IMR-90 (cell line): ENCODE results near the gene TRIM44. TPM values are rescaled to one million over a fixed set of nuclear protein-coding genes. Genes with fewer than 3 reads are reported as not detected.

Experiments used
- ATAC-seq: fragments of 200-7000 bp; cut with Tn5 transposase; 2 replicates; pipeline ENCODE4 v1.9.1; 2020; ENCODE audit warnings: low read depth, mild to moderate bottlenecking, moderate library complexity
- BruUV-seq: library from RNA; stranded (reverse); fragments of 400-500 nt; replicated peaks from 2 replicates; lab custom pipeline; 2021; lab: Mats Ljungman, UMichigan
- CTCF ChIA-PET: fragments of 300-600 bp; formaldehyde crosslinking; extraction: SDS; loops from one replicate; lab custom pipeline; 2021; ENCODE audit warnings: antibody characterized with exemption; lab: Yijun Ruan, JAX
- POLR2A ChIA-PET: fragments of 300-600 bp; sonication (Branson Sonifier 250); formaldehyde crosslinking; loops from one replicate; lab custom pipeline; 2022; ENCODE audit warnings: antibody characterized with exemption; ENCODE audit not compliant: unreplicated experiment; lab: Charles Lee
- DNase-seq: peaks from one replicate; pipeline ENCODE4 v3.0.0; 2013
- H2AFZ ChIP-seq: replicated peaks from 2 replicates; pipeline ENCODE3; 2013; ENCODE audit warnings: low read length, mild to moderate bottlenecking; ENCODE audit not compliant: poor library complexity
- H2AK5ac ChIP-seq: 2 replicates; pipeline ENCODE4 v1.6.1; 2013; ENCODE audit warnings: low read depth, low read length, inconsistent platforms
- H2AK9ac ChIP-seq: replicated peaks from 2 replicates; pipeline ENCODE3; 2013; ENCODE audit warnings: mild to moderate bottlenecking, low read depth, low read length, moderate library complexity; ENCODE audit not compliant: poor library complexity
- H2BK120ac ChIP-seq: 2 replicates; pipeline ENCODE4 v1.6.1; 2013; ENCODE audit warnings: low read depth, low read length, inconsistent platforms
- H2BK15ac ChIP-seq: 3 replicates; pipeline ENCODE4 v1.6.1; 2013; ENCODE audit warnings: low read depth, low read length, inconsistent platforms
- H2BK20ac ChIP-seq: 2 replicates; pipeline ENCODE4 v1.6.1; 2013; ENCODE audit warnings: low read depth, mild to moderate bottlenecking, inconsistent platforms, low read length, moderate library complexity
- H2BK5ac ChIP-seq: 2 replicates; pipeline ENCODE4 v1.6.1; 2013; ENCODE audit warnings: mild to moderate bottlenecking, low read depth, low read length, inconsistent platforms; ENCODE audit not compliant: poor library complexity, severe bottlenecking
- H3K14ac ChIP-seq: replicated peaks from 2 replicates; pipeline ENCODE4 v1.6.1; 2013; ENCODE audit warnings: low read depth, low read length, inconsistent platforms
- H3K18ac ChIP-seq: 2 replicates; pipeline ENCODE4 v1.6.1; 2013; ENCODE audit warnings: low read depth, low read length, control low read depth
- H3K23ac ChIP-seq: 2 replicates; pipeline ENCODE4 v1.6.1; 2013; ENCODE audit warnings: low read depth, low read length, inconsistent platforms
- H3K27ac ChIP-seq: 2 replicates; pipeline ENCODE4 v1.5.1; 2013; ENCODE audit warnings: mild to moderate bottlenecking, control low read depth, low read length; ENCODE audit not compliant: insufficient read depth
- H3K27me3 ChIP-seq: 2 replicates; pipeline ENCODE4 v1.6.1; 2013; ENCODE audit warnings: low read length; ENCODE audit not compliant: control insufficient read depth, insufficient read depth
- H3K36me3 ChIP-seq: 2 replicates; pipeline ENCODE4 v1.6.1; 2013; ENCODE audit warnings: low read length, mixed read lengths; ENCODE audit not compliant: control insufficient read depth, insufficient read depth
- H3K4ac ChIP-seq: 2 replicates; pipeline ENCODE4 v1.6.1; 2013; ENCODE audit warnings: low read depth, low read length, inconsistent platforms
- H3K4me1 ChIP-seq: 2 replicates; pipeline ENCODE4 v1.6.1; 2013; ENCODE audit warnings: low read length, mixed read lengths; ENCODE audit not compliant: control insufficient read depth, insufficient read depth
- H3K4me2 ChIP-seq: 2 replicates; pipeline ENCODE4 v1.6.1; 2013; ENCODE audit warnings: low read depth, mild to moderate bottlenecking, control low read depth, low read length, moderate library complexity
- H3K4me3 ChIP-seq: 2 replicates; pipeline ENCODE4 v1.5.1; 2013; ENCODE audit warnings: low read depth, mild to moderate bottlenecking, control low read depth, low read length, moderate library complexity; ENCODE audit not compliant: insufficient read depth
- H3K56ac ChIP-seq: 2 replicates; pipeline ENCODE4 v1.6.1; 2013; ENCODE audit warnings: low read length, inconsistent platforms; ENCODE audit not compliant: insufficient read depth; ENCODE audit errors: extremely low read depth
- H3K79me1 ChIP-seq, 2 experiments: 2 replicates each; pipeline ENCODE4 v1.6.1; 2013; ENCODE audit warnings: low read length in 2 of 2, inconsistent platforms in 1 of 2, low read depth in 1 of 2
- H3K9ac ChIP-seq: 2 replicates; pipeline ENCODE4 v1.6.1; 2013; ENCODE audit warnings: low read depth, low read length, control low read depth
- H3K9me1 ChIP-seq: 2 replicates; pipeline ENCODE4 v1.6.1; 2013; ENCODE audit warnings: low read length, inconsistent platforms; ENCODE audit not compliant: insufficient read depth
- H3K9me3 ChIP-seq: 2 replicates; pipeline ENCODE4 v1.6.1; 2013; ENCODE audit warnings: low read length; ENCODE audit not compliant: control insufficient read depth, insufficient read depth
- H4K20me1 ChIP-seq: 2 replicates; pipeline ENCODE4 v1.6.1; 2013; ENCODE audit warnings: low read length, inconsistent platforms; ENCODE audit not compliant: insufficient read depth
- H4K5ac ChIP-seq: 2 replicates; pipeline ENCODE4 v1.6.1; 2013; ENCODE audit warnings: mild to moderate bottlenecking, low read depth, low read length, control low read depth
- H4K8ac ChIP-seq, 2 experiments: 2 replicates each; pipeline ENCODE4 v1.6.1; 2013; ENCODE audit warnings: low read depth in 2 of 2, low read length in 2 of 2, control low read depth in 1 of 2, inconsistent platforms in 1 of 2
- H4K91ac ChIP-seq: 2 replicates; pipeline ENCODE4 v1.6.1; 2013; ENCODE audit warnings: low read depth, low read length, inconsistent platforms; ENCODE audit not compliant: insufficient read depth
- BHLHE40 ChIP-seq: fragments of 150-350 bp; IDR thresholded peaks from 2 replicates; pipeline ENCODE4 v1.6.1; 2016; ENCODE audit warnings: mild to moderate bottlenecking, low read depth, low read length
- CEBPB ChIP-seq: IDR thresholded peaks from 2 replicates; pipeline ENCODE4 v1.6.1; 2012; ENCODE audit warnings: low read depth, low read length, improper control_type of control experiment
- CHD1 ChIP-seq: IDR thresholded peaks from 2 replicates; pipeline ENCODE4 v1.6.1; 2012; ENCODE audit warnings: low read depth, low read length, improper control_type of control experiment
- CTCF ChIP-seq: conservative IDR thresholded peaks from 2 replicates; pipeline ENCODE4 v1.5.1; 2012; ENCODE audit warnings: mild to moderate bottlenecking, low read depth, low read length, improper control_type of control experiment
- ELK1 ChIP-seq: fragments of 150-350 bp; IDR thresholded peaks from 2 replicates; pipeline ENCODE4 v1.6.1; 2016; ENCODE audit warnings: low read depth, mild to moderate bottlenecking, low read length, moderate library complexity, borderline replicate concordance
- FOS ChIP-seq: fragments of 150-350 bp; IDR thresholded peaks from 2 replicates; pipeline ENCODE4 v1.6.1; 2016; ENCODE audit warnings: low read depth, low read length
- MAZ ChIP-seq: IDR thresholded peaks from 2 replicates; pipeline ENCODE4 v1.6.1; 2012; ENCODE audit warnings: low read depth, mild to moderate bottlenecking, low read length, improper control_type of control experiment, moderate library complexity, borderline replicate concordance
- NFE2L2 ChIP-seq: fragments of 150-350 bp; IDR thresholded peaks from 2 replicates; pipeline ENCODE4 v1.6.1; 2016; ENCODE audit warnings: low read depth, mild to moderate bottlenecking, low read length
- POLR2A ChIP-seq: IDR thresholded peaks from 2 replicates; pipeline ENCODE4 v1.6.1; 2012; ENCODE audit warnings: mild to moderate bottlenecking, low read depth, low read length
- RAD21 ChIP-seq: IDR thresholded peaks from 2 replicates; pipeline ENCODE4 v1.6.1; 2012; ENCODE audit warnings: low read length, improper control_type of control experiment
- RFX5 ChIP-seq: IDR thresholded peaks from 2 replicates; pipeline ENCODE4 v1.8.0; 2012; ENCODE audit warnings: low read depth, mild to moderate bottlenecking, low read length, moderate library complexity
- WGBS, 2 experiments: methylation state at CpG; one replicate each; pipeline versions ENCODE4 v1.1.5 to v1.1.7; 2013; ENCODE audit warnings: missing lambda C conversion rate in 2 of 2; ENCODE audit not compliant: insufficient read length in 1 of 2; ENCODE audit errors: extremely low coverage in 2 of 2; 5-methylcytosine and 5-hydroxymethylcytosine counted together
- dilution Hi-C: fragments of 300-500 bp; cut with HindIII; formaldehyde crosslinking; loops from one replicate; pipeline ENCODE4 v1.14.3; 2018; ENCODE audit warnings: low sequenced_read_pairs; ENCODE audit not compliant: unreplicated experiment
- in situ Hi-C: fragments of 300-500 bp; cut with MboI; formaldehyde crosslinking; loops from 3 replicates; pipeline ENCODE4 v1.14.3; 2019; ENCODE audit warnings: low sequenced_read_pairs, inconsistent platforms, mixed read lengths
- intact Hi-C: fragments of 100-400 bp; cut with micrococcal nuclease; formaldehyde crosslinking; loops from 2 replicates; pipeline ENCODE4 v1.10.0; 2022
- polyA plus RNA-seq, 3 experiments: library from polyadenylated mRNA; depleted of rRNA; stranded (reverse); fragments of >200 nt; gene quantifications; 2 replicates each; pipeline ENCODE4 v1.2.3, GENCODE V29; 2012; ENCODE audit warnings: low replicate concordance in 1 of 3
- total RNA-seq: library from RNA; depleted of rRNA; stranded (reverse); fragments of >200 nt; gene quantifications from 2 replicates; pipeline ENCODE4 v1.2.3, GENCODE V29; 2012

Gene TRIM44
- total and polyA plus RNA-seq, 2 of the 4 experiments (the other 2 are of a cell fraction): 50.7 to 104 TPM

GRCh38 chr11:35796562-35796961 lies 134.0 kb downstream of the TRIM44 start:
- DNase-seq: peak; percentile 49
- Histone ChIP-seq H4K8ac (peak overlapping the region in 1 of 2 experiments; percentile 40; a peak in 2 of 4 replicates), H3K9me1 (peaks cover 24% of the 10 kb centered on the region), H4K20me1 (peaks cover 12% of the 10 kb centered on the region), H2AK5ac (peak overlapping the region; percentile 44; the same call in 1 of the 2 replicates), H3K56ac (no peak overlapping the region), H2AFZ (no peak overlapping the region), H3K18ac (no peak overlapping the region), H3K14ac (peak overlapping the region; percentile 46; the same call in 1 of the 2 replicates), H3K27ac (no peak overlapping the region), H2AK9ac (no peak overlapping the region), H3K4ac (peak overlapping the region; percentile 61; the same call in 1 of the 2 replicates), H4K91ac (no peak overlapping the region), H2BK5ac (peak overlapping the region; percentile 40), H3K36me3 (no peaks in the 10 kb centered on the region), H3K9ac (no peak overlapping the region), H3K4me3 (no peak overlapping the region), H3K9me3 (no peaks in the 10 kb centered on the region), H2BK20ac (peak overlapping the region; percentile 62; the same call in 1 of the 2 replicates), H3K4me2 (no peak overlapping the region), H3K23ac (peak overlapping the region; percentile 66; the same call in 1 of the 2 replicates), H3K79me1 (peaks cover 69 to 74% of the 10 kb centered on the region in 2 experiments), H3K4me1 (peaks cover 12% of the 10 kb centered on the region), H2BK120ac (peak overlapping the region; percentile 66), H2BK15ac (0 out of 3 replicates have a peak overlapping the region, but pooled peaks have one; percentile 54), H4K5ac (no peak overlapping the region), H3K27me3 (no peaks in the 10 kb centered on the region)
- CTCF ChIA-PET: interaction anchor here (3.6 kb wide), 1 partner anchor 25 kb away, joined by 16 read pairs; no protein-coding TSS in a partner anchor
- POLR2A ChIA-PET: no interaction called here
- WGBS, 2 experiments: no CpG with 5 or more reads among the region's 3 CpGs
- in situ Hi-C loops (no loop called here), dilution Hi-C loops (no loop called here), intact Hi-C loops (no loop called here)
- peak; percentile 33 for ATAC-seq
- TF ChIP-seq POLR2A: no peak
- TF ChIP-seq RFX5: no peak
- TF ChIP-seq BHLHE40: no peak
- no peak for TF ChIP-seq RAD21
- no peak for TF ChIP-seq CHD1
- TF ChIP-seq NFE2L2: no peak
- TF ChIP-seq CTCF: no peak
- no peak for TF ChIP-seq FOS
- no peak for TF ChIP-seq MAZ
- no peak for TF ChIP-seq CEBPB
- TF ChIP-seq ELK1: no peak
- BruUV-seq: no TSS peak
